CD8-positive, alpha-beta memory T cell (primary cell): ENCODE results near the gene RRAS2. TPM values are rescaled to one million over a fixed set of nuclear protein-coding genes. Genes with fewer than 3 reads are reported as not detected.
A peak's percentile ranks its signal among the peaks of the same experiment; 100 is the strongest.

ENCODE experiments used
- CTCF ChIA-PET: fragments of 350-600 bp; sonication (Branson Sonifier 250); formaldehyde crosslinking; loops from one replicate; lab custom pipeline; 2021; ENCODE audit warnings: antibody characterized with exemption; lab: Charles Lee
- POLR2A ChIA-PET: fragments of 350-600 bp; sonication (Branson Sonifier 250); formaldehyde crosslinking; loops from one replicate; lab custom pipeline; 2021; ENCODE audit warnings: antibody characterized with exemption; lab: Charles Lee
- DNase-seq, 5 donors: peaks; one replicate each; pipeline versions ENCODE4 v3.0.0 to v3.0.0-alpha.2; 2020 to 2022; ENCODE audit warnings: mixed read lengths in 1 of 5
- H3K27ac ChIP-seq: one replicate; pipeline ENCODE4 v1.7.0; 2013; ENCODE audit warnings: low read depth, mild to moderate bottlenecking, low read length, moderate library complexity
- H3K27me3 ChIP-seq: 2 replicates; pipeline ENCODE4 v1.7.0; 2013; ENCODE audit warnings: low read length, mild to moderate bottlenecking; ENCODE audit not compliant: insufficient read depth, poor library complexity, severe bottlenecking
- H3K36me3 ChIP-seq: 2 replicates; pipeline ENCODE4 v1.7.0; 2013; ENCODE audit warnings: mild to moderate bottlenecking, low read length, moderate library complexity; ENCODE audit not compliant: insufficient read depth
- H3K4me1 ChIP-seq: 2 replicates; pipeline ENCODE4 v1.7.0; 2013; ENCODE audit warnings: mild to moderate bottlenecking, low read length, moderate library complexity; ENCODE audit not compliant: insufficient read depth
- H3K4me3 ChIP-seq: 2 replicates; pipeline ENCODE4 v1.7.0; 2013; ENCODE audit warnings: mild to moderate bottlenecking, low read length
- H3K9me3 ChIP-seq: 2 replicates; pipeline ENCODE4 v1.7.0; 2013; ENCODE audit warnings: mild to moderate bottlenecking, low read length
- H3K27ac Mint-ChIP-seq, 8 donors: one replicate each; pipeline ENCODE4 v1.8.0; 2020 to 2021; ENCODE audit warnings: mixed read lengths in 8 of 8, mild to moderate bottlenecking in 6 of 8, inconsistent platforms in 3 of 8, moderate library complexity in 3 of 8
- H3K27me3 Mint-ChIP-seq, 2 donors: one replicate each; pipeline ENCODE4 v1.8.0; 2020 to 2021; ENCODE audit warnings: mixed read lengths in 2 of 2, mild to moderate bottlenecking in 1 of 2, moderate library complexity in 1 of 2
- H3K36me3 Mint-ChIP-seq, 3 donors: one replicate each; pipeline ENCODE4 v1.8.0; 2020 to 2021; ENCODE audit warnings: mixed read lengths in 3 of 3, inconsistent platforms in 1 of 3, mild to moderate bottlenecking in 1 of 3
- H3K4me1 Mint-ChIP-seq, 3 donors: one replicate each; pipeline ENCODE4 v1.8.0; 2020 to 2021; ENCODE audit warnings: mixed read lengths in 3 of 3, inconsistent platforms in 1 of 3, mild to moderate bottlenecking in 1 of 3
- H3K4me3 Mint-ChIP-seq, 7 donors: one replicate each; pipeline ENCODE4 v1.8.0; 2020 to 2021; ENCODE audit warnings: mixed read lengths in 7 of 7, mild to moderate bottlenecking in 6 of 7, moderate library complexity in 4 of 7, inconsistent platforms in 2 of 7
- H3K9me3 Mint-ChIP-seq, 5 donors: one replicate each; pipeline ENCODE4 v1.8.0; 2020 to 2022; ENCODE audit warnings: mixed read lengths in 5 of 5, mild to moderate bottlenecking in 3 of 5, moderate library complexity in 2 of 5, inconsistent platforms in 1 of 5
- polyA plus RNA-seq: library from polyadenylated mRNA; unstranded; fragments of 300-500 nt; fragmentation: Illumina TruSeq; gene quantifications from one replicate; pipeline ENCODE4 v1.2.3, GENCODE V29; 2021
- total RNA-seq, 2 experiments: library from RNA; stranded (reverse); gene quantifications; one replicate each; pipeline ENCODE4 v1.2.3, GENCODE V29; 2021

Gene RRAS2
- total and polyA plus RNA-seq, 3 experiments from 2014 or later, result 52.6 to 72.6 (median 70.1) TPM

DNA sequence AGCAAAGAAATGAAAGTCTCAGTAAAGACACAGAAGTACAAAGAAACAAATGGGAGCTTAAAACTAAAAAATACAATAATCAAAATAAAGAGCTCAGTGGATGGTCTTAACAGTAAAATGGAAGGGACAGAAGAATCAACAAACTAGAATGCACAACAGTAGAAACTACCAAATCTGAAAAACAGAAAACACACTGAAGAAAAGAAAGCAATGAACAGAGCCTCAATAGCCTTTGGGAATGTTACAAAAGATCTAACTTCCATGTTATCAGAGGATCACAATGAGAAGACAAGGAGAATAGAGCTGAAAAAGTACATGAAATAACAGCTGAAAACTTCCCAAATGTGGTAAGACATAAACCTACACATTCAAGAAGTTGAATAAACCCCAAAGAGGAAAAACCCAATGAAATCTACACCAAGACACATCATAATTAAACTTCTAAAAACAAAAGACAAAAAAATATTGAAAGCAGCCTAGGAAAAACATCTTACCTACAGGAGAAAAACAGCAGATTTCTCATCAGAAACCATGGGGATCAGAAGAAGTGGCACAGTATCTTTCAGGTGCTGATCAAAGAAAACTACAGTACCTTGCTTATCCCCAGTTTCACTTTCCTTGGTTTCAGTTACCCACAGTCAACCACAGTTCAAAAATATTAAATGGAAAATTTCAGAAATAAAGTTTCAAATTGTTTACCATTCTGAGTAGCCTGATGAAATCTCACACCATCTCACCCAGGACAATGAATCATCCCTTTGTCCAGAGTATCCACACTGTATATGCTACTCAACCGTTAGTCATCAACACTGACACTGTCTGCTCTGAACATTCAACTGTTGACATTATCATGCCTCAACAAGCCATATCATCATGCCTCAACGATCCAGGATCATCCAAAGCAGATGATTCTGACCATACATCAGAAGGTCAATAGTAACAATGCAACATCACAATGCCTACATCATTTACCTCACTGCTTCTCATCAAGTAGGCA, 22.2 kb downstream of the RRAS2 start:
- Histone ChIP-seq H3K27ac (no peak overlapping the region), H3K27me3 (no peaks in the 10 kb centered on the region), H3K36me3 (no peaks in the 10 kb centered on the region), H3K9me3 (no peaks in the 10 kb centered on the region), H3K4me1 (no peaks in the 10 kb centered on the region), H3K4me3 (no peak overlapping the region)
- H3K27me3 Mint-ChIP-seq, result no peaks in the 10 kb centered on the region
- H3K4me3 Mint-ChIP-seq, result peak overlapping the region in 4 of 7 donors; percentile 9 to 47 (median 20)
- H3K27ac Mint-ChIP-seq, result peak overlapping the region in 4 of 8 donors; percentile 15 to 75 (median 26)
- ChIA-PET POLR2A (interaction anchor here (0.6 kb wide), 1 partner anchor 57 kb away, joined by 13 read pairs; no protein-coding TSS in a partner anchor), CTCF (interaction anchor here (1.5 kb wide), 1 partner anchor 118 kb away, joined by 4 read pairs; no protein-coding TSS in a partner anchor)
- peaks cover 4 to 19% (median 10%) of the 10 kb centered on the region in 3 donors for H3K36me3 Mint-ChIP-seq
- H3K4me1 Mint-ChIP-seq, result peaks cover 58 to 66% (median 65%) of the 10 kb centered on the region in 3 donors
- DNase-seq, result no peak
- H3K9me3 Mint-ChIP-seq, result peaks cover 5 to 19% (median 17%) of the 10 kb centered on the region in 5 donors

DNA sequence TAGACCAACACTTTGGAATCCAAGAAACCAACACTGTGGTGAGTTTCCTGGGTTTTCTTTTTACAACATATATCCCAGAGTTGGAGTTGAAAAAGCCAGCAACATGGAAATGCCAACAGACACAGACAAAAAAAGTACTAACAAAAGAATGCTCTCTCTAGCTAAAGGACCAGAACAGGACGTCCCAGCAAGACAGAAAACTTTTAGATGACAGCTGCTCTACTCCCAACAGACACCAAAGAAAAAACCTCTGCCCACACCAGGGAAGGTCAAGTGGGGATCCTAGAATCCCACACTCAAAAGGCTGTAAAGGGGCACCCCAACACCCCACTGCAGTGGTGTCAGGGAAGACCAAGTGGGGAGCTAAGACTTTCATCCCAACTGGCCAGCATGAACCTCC, 23.3 kb downstream of the RRAS2 start:
- H3K27me3 ChIP-seq, result no peaks in the 10 kb centered on the region
- H3K4me3 ChIP-seq, result no peak overlapping the region
- ChIA-PET CTCF (interaction anchor here (1.9 kb wide), 1 partner anchor 9 kb away, joined by 4 read pairs; no protein-coding TSS in a partner anchor), POLR2A (interaction anchor here (0.6 kb wide), 1 partner anchor 55 kb away, joined by 13 read pairs; no protein-coding TSS in a partner anchor)
- Mint-ChIP-seq H3K4me1 (peaks cover 59 to 67% (median 65%) of the 10 kb centered on the region in 3 donors), H3K4me3 (peak overlapping the region in 2 of 7 donors; percentile 33 to 42), H3K27ac (peak overlapping the region in 2 of 8 donors; percentile 13), H3K9me3 (peaks cover 5 to 19% (median 17%) of the 10 kb centered on the region in 5 donors), H3K27me3 (no peaks in the 10 kb centered on the region), H3K36me3 (peaks cover 4 to 23% (median 8%) of the 10 kb centered on the region in 3 donors)
- no peaks in the 10 kb centered on the region for H3K9me3 ChIP-seq
- no peak overlapping the region for H3K27ac ChIP-seq
- DNase-seq, result no peak
- no peaks in the 10 kb centered on the region for H3K4me1 ChIP-seq
- H3K36me3 ChIP-seq, result no peaks in the 10 kb centered on the region

DNA sequence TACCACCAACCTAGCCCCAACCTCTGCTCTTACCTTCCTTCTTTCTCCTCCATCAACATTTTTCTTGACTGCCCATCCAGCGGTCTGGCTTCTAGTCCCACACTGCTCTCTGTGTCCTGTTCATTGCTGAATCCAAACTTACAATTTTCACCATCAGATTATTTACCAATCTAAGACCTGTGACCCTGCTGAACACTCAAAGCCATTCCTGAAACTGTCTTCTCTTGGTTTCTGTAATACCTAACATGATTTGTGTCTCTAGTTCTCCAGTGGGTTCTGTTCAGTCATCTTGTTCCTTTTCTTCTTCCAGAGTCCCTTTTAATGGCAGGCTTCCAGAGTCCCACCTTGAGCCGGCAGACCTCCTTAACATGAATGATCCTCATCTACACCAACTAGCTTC, 24.1 kb downstream of the RRAS2 start:
- H3K9me3 ChIP-seq, result no peaks in the 10 kb centered on the region
- ChIA-PET CTCF (interaction anchor here (1.9 kb wide), 1 partner anchor 10 kb away, joined by 4 read pairs; no protein-coding TSS in a partner anchor), POLR2A (no interaction called here)
- Mint-ChIP-seq H3K4me3 (peak overlapping the region in 2 of 7 donors; percentile 3 to 8), H3K36me3 (peaks cover 4 to 23% (median 8%) of the 10 kb centered on the region in 3 donors), H3K9me3 (peaks cover 5 to 19% (median 17%) of the 10 kb centered on the region in 5 donors), H3K27ac (peak overlapping the region in 5 of 8 donors; percentile 2 to 47 (median 13)), H3K27me3 (no peaks in the 10 kb centered on the region), H3K4me1 (peaks cover 57 to 63% (median 61%) of the 10 kb centered on the region in 3 donors)
- DNase-seq, result no peak
- H3K4me3 ChIP-seq, result no peak overlapping the region
- no peaks in the 10 kb centered on the region for H3K4me1 ChIP-seq
- no peaks in the 10 kb centered on the region for H3K36me3 ChIP-seq
- H3K27me3 ChIP-seq, result no peaks in the 10 kb centered on the region
- H3K27ac ChIP-seq, result no peak overlapping the region

DNA sequence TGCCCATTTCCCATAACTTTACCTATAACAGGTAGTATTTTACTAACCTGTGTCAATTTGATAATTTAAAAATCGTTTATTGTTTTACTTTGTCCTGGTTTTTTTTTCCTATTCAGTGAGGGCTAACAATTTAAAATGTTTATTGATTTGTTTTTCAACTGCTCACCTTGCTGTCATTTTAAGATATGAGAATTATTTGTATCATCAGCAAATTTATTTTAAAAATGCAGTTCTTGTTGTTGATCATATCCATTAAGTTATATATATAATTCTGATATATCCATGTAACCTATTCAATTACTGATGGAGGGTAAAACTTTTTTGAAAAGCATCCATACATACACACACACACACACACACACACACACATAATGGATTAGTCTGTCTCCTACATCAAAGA, 24.8 kb downstream of the RRAS2 start:
- POLR2A ChIA-PET, result no interaction called here
- Mint-ChIP-seq H3K27me3 (no peaks in the 10 kb centered on the region), H3K9me3 (peaks cover 5 to 19% (median 17%) of the 10 kb centered on the region in 5 donors), H3K4me3 (no peak overlapping the region), H3K27ac (no peak overlapping the region), H3K36me3 (peaks cover 4 to 23% (median 8%) of the 10 kb centered on the region in 3 donors), H3K4me1 (peaks cover 57 to 62% (median 61%) of the 10 kb centered on the region in 3 donors)
- CTCF ChIA-PET, result interaction anchor here (1.0 to 1.9 kb wide), 3 partner anchors 10 to 15 kb away, joined by 4 read pairs; no protein-coding TSS in a partner anchor
- Histone ChIP-seq H3K4me1 (no peaks in the 10 kb centered on the region), H3K4me3 (no peak overlapping the region), H3K27ac (no peak overlapping the region), H3K36me3 (no peaks in the 10 kb centered on the region), H3K9me3 (no peaks in the 10 kb centered on the region), H3K27me3 (no peaks in the 10 kb centered on the region)
- no peak for DNase-seq

DNA sequence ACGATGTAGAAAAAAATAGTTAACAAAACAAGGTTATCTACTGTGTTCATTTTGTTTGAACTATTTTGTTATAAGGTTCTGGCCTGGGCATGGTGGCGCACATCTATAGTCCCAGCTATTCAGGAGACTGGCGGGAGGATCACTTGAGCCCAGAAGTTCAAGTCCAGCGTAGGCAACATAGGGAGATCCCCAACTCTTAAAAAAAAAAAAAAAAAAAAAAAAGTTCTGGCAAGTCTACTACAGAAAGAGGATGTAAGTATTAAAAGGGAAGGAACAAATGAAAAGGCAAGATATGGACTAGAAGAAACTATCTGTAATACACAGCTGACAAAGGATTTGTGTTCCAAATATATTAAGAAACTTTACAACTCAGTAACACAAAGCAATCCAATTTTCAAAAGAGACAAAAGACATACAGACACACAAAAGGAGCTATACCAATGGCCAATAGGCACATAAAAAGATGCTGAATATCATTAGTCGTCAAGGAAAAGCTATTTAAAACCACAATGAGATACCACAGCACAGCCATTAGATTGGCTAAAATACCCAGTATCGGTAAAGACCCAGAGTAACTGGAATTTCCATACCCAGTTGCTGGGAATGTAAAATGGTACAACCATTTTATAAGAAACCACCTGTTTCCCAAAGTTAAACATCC, 27.4 kb downstream of the RRAS2 start:
- POLR2A ChIA-PET, result interaction anchor here (0.6 kb wide), 2 partner anchors 43 to 590 kb away, joined by 3 to 8 read pairs; no protein-coding TSS in a partner anchor
- H3K9me3 ChIP-seq, result no peaks in the 10 kb centered on the region
- Mint-ChIP-seq H3K4me1 (peaks cover 54 to 60% (median 57%) of the 10 kb centered on the region in 3 donors), H3K36me3 (peaks cover 3 to 16% (median 6%) of the 10 kb centered on the region in 3 donors), H3K9me3 (peaks cover 5 to 12% (median 11%) of the 10 kb centered on the region in 5 donors), H3K27me3 (no peaks in the 10 kb centered on the region), H3K4me3 (no peak overlapping the region), H3K27ac (no peak overlapping the region)
- H3K27ac ChIP-seq, result no peak overlapping the region
- no peak for DNase-seq
- H3K4me1 ChIP-seq, result peaks cover 8% of the 10 kb centered on the region
- H3K36me3 ChIP-seq, result no peaks in the 10 kb centered on the region
- CTCF ChIA-PET, result interaction anchor here (1.0 kb wide), 1 partner anchor 23 kb away, joined by 3 read pairs; no protein-coding TSS in a partner anchor
- no peaks in the 10 kb centered on the region for H3K27me3 ChIP-seq
- no peak overlapping the region for H3K4me3 ChIP-seq

DNA sequence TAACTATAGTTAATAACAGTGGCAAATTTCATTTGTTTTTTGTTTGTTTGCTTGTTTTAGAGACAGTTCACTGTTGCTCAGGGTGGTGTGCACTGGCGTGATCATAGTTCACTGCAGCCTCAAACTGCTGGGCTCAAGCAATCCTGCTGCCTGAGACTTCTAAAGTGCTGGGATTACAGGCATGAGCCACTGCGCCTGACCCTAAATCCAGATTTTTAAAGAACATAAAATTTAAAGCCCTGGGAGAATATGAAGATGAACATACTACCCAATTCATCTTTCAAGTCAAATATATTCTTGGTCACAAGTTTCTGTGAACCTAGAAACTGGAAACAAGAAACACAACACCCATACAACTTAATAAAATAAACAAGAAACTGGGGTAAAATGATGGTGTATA, 28.1 kb downstream of the RRAS2 start:
- Histone ChIP-seq H3K36me3 (no peaks in the 10 kb centered on the region), H3K27me3 (no peaks in the 10 kb centered on the region), H3K9me3 (no peaks in the 10 kb centered on the region), H3K4me3 (no peak overlapping the region), H3K4me1 (peaks cover 10% of the 10 kb centered on the region), H3K27ac (no peak overlapping the region)
- no peak overlapping the region for H3K4me3 Mint-ChIP-seq
- peak overlapping the region in 1 of 8 donors; percentile 75 for H3K27ac Mint-ChIP-seq
- no peak for DNase-seq
- POLR2A ChIA-PET, result interaction anchor here (0.6 kb wide), 1 partner anchor 44 kb away, joined by 8 read pairs; no protein-coding TSS in a partner anchor
- H3K27me3 Mint-ChIP-seq, result no peaks in the 10 kb centered on the region
- H3K4me1 Mint-ChIP-seq, result peaks cover 54 to 60% (median 56%) of the 10 kb centered on the region in 3 donors
- CTCF ChIA-PET, result interaction anchor here (1.0 kb wide), 1 partner anchor 123 kb away, joined by 4 read pairs; no protein-coding TSS in a partner anchor
- H3K36me3 Mint-ChIP-seq, result peaks cover 0 to 8% (median 2%) of the 10 kb centered on the region in 3 donors
- H3K9me3 Mint-ChIP-seq, result peaks cover 2 to 4% (median 4%) of the 10 kb centered on the region in 5 donors

DNA sequence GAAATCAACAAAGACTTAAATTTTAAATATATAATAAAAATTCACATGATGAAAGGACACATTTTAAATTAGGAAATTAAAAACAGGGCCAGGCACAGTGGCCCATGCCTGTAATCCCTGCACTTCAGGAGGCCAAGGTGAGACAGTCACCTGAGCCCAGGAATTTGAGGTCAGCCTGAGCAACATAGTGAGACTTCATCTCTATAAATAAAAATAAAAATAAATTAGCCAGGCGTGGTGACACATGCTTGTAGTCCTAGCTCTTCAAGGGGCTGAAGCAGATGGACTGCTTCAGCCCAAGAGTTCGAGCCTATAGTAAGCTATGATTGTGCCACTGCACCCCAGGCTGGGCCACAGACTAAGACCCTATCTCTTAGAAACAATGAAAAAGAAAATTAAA, 29.3 kb downstream of the RRAS2 start:
- POLR2A ChIA-PET, result no interaction called here
- no peak for DNase-seq
- no peaks in the 10 kb centered on the region for H3K27me3 ChIP-seq
- peaks cover 0 to 4% (median 0%) of the 10 kb centered on the region in 3 donors for H3K36me3 Mint-ChIP-seq
- H3K4me1 ChIP-seq, result peaks cover 14% of the 10 kb centered on the region
- H3K4me3 ChIP-seq, result no peak overlapping the region
- H3K9me3 Mint-ChIP-seq, result no peaks in the 10 kb centered on the region
- no peaks in the 10 kb centered on the region for H3K9me3 ChIP-seq
- peaks cover 50 to 58% (median 53%) of the 10 kb centered on the region in 3 donors for H3K4me1 Mint-ChIP-seq
- H3K4me3 Mint-ChIP-seq, result no peak overlapping the region
- H3K27me3 Mint-ChIP-seq, result no peaks in the 10 kb centered on the region
- no peak overlapping the region for H3K27ac ChIP-seq
- H3K27ac Mint-ChIP-seq, result no peak overlapping the region
- H3K36me3 ChIP-seq, result no peaks in the 10 kb centered on the region
- CTCF ChIA-PET, result interaction anchor here (0.6 to 1.0 kb wide), 2 partner anchors 9 to 13 kb away, joined by 3 read pairs; no protein-coding TSS in a partner anchor
